HepG2 (cell line): Measurements from ENCODE around the gene EEFSEC. TPM values are rescaled to one million over a fixed set of nuclear protein-coding genes. Genes with fewer than 3 reads are reported as not detected.

ENCODE experiments used
- CBX2 ChIP-seq, 2 experiments: fragments of 200-600 bp in 1 of 2; sonication (generic); formaldehyde crosslinking in 1 of 2; IDR thresholded peaks; 2 replicates each; pipeline versions ENCODE4 v1.7.0 to v1.8.1; 2018 to 2022; ENCODE audit warnings: low read depth in 2 of 2, low read length in 1 of 2, mild to moderate bottlenecking in 1 of 2, missing genetic modification reagents in 1 of 2
- CBX5 ChIP-seq: sonication (generic); formaldehyde crosslinking; IDR thresholded peaks from 2 replicates; pipeline ENCODE4 v1.4.0; 2020; ENCODE audit warnings: missing genetic modification reagents, borderline replicate concordance
- E2F5 ChIP-seq: sonication (generic); formaldehyde crosslinking; conservative IDR thresholded peaks from 2 replicates; pipeline ENCODE4 v1.4.0; 2020; ENCODE audit warnings: missing genetic modification reagents
- ESRRA ChIP-seq: sonication (generic); formaldehyde crosslinking; IDR thresholded peaks from 2 replicates; pipeline ENCODE4 v1.5.1; 2020; ENCODE audit warnings: mild to moderate bottlenecking, low read depth, missing genetic modification reagents
- GTF2F1 ChIP-seq: fragments of 150-350 bp; IDR thresholded peaks from 2 replicates; pipeline ENCODE4 v1.6.1; 2014; ENCODE audit warnings: low read length
- IRX3 ChIP-seq: sonication (generic); formaldehyde crosslinking; IDR thresholded peaks from 2 replicates; pipeline ENCODE4 v1.8.1; 2023; ENCODE audit warnings: mild to moderate bottlenecking, low read depth, missing genetic modification reagents, borderline replicate concordance
- PCBP1 ChIP-seq: fragments of 200-400 bp; formaldehyde crosslinking; IDR thresholded peaks from 2 replicates; pipeline ENCODE4 v1.6.1; 2017; ENCODE audit warnings: mild to moderate bottlenecking, low read depth, low read length, borderline replicate concordance
- RFXAP ChIP-seq: sonication (generic); formaldehyde crosslinking; IDR thresholded peaks from 2 replicates; pipeline ENCODE4 v1.4.0; 2020; ENCODE audit warnings: missing genetic modification reagents, borderline replicate concordance
- SNAPC2 ChIP-seq: sonication (generic); formaldehyde crosslinking; IDR thresholded peaks from 2 replicates; pipeline ENCODE4 v1.8.1; 2022; ENCODE audit warnings: mild to moderate bottlenecking, missing genetic modification reagents
- TEAD3 ChIP-seq: optimal IDR thresholded peaks from 2 replicates; pipeline ENCODE3; 2016; ENCODE audit warnings: borderline replicate concordance
- XRCC5 ChIP-seq: fragments of 200-400 bp; formaldehyde crosslinking; optimal IDR thresholded peaks from 2 replicates; pipeline ENCODE3; 2017; ENCODE audit warnings: mild to moderate bottlenecking, low read length
- ZMYM3 ChIP-seq: sonication (generic); formaldehyde crosslinking; IDR thresholded peaks from 2 replicates; pipeline ENCODE4 v1.5.1; 2020; ENCODE audit warnings: mild to moderate bottlenecking, missing genetic modification reagents
- ZNF274 ChIP-seq: sonication (generic); formaldehyde crosslinking; IDR thresholded peaks from 2 replicates; pipeline ENCODE4 v1.5.1; 2020; ENCODE audit warnings: mild to moderate bottlenecking, missing genetic modification reagents
- ZNF280D ChIP-seq: sonication (generic); formaldehyde crosslinking; IDR thresholded peaks from 2 replicates; pipeline ENCODE4 v1.5.1; 2020; ENCODE audit warnings: mild to moderate bottlenecking, missing genetic modification reagents
- ZNF772 ChIP-seq: sonication (generic); formaldehyde crosslinking; IDR thresholded peaks from 2 replicates; pipeline ENCODE4 v1.5.0; 2020; ENCODE audit warnings: mild to moderate bottlenecking, missing genetic modification reagents
- polyA plus RNA-seq, 8 experiments: library from polyadenylated mRNA; depleted of rRNA in 3 of 8; stranded (reverse) in 7 of 8; unstranded in 1 of 8; fragments of >200 nt; fragmentation: Illumina TruSeq in 4 of 8; extraction: Trizol in 4 of 8; gene quantifications; 2 replicates each; pipeline versions ENCODE4 v1.2.1 to v1.2.3, GENCODE V29; 2011 to 2016; ENCODE audit warnings: low read depth in 4 of 8, missing spikeins in 1 of 8, mixed read lengths in 1 of 8; ENCODE audit not compliant: insufficient read depth in 1 of 8
- total RNA-seq, 5 experiments: library from RNA; depleted of rRNA; stranded (reverse); fragments of >200 nt; fragmentation: Illumina TruSeq; extraction: Trizol; gene quantifications; 2 replicates each; pipeline ENCODE4 v1.2.3, GENCODE V29; 2016; ENCODE audit warnings: low read depth in 1 of 5
- TF ChIP-seq, protein P1 (sequence below), 2 experiments: sonication (generic) in 1 of 2; formaldehyde crosslinking in 1 of 2; IDR thresholded peaks; 2 replicates each; pipeline versions ENCODE4 v1.4.0 to v1.6.1; 2016 to 2020; ENCODE audit warnings: borderline replicate concordance in 1 of 2, low read depth in 1 of 2, mild to moderate bottlenecking in 1 of 2, missing genetic modification reagents in 1 of 2

Gene EEFSEC
- total and polyA plus RNA-seq, 2 of the 13 experiments (the other 11 are each of a cell fraction or from before 2014, with no cell fraction given), result 6.4 to 24.2 TPM

DNA sequence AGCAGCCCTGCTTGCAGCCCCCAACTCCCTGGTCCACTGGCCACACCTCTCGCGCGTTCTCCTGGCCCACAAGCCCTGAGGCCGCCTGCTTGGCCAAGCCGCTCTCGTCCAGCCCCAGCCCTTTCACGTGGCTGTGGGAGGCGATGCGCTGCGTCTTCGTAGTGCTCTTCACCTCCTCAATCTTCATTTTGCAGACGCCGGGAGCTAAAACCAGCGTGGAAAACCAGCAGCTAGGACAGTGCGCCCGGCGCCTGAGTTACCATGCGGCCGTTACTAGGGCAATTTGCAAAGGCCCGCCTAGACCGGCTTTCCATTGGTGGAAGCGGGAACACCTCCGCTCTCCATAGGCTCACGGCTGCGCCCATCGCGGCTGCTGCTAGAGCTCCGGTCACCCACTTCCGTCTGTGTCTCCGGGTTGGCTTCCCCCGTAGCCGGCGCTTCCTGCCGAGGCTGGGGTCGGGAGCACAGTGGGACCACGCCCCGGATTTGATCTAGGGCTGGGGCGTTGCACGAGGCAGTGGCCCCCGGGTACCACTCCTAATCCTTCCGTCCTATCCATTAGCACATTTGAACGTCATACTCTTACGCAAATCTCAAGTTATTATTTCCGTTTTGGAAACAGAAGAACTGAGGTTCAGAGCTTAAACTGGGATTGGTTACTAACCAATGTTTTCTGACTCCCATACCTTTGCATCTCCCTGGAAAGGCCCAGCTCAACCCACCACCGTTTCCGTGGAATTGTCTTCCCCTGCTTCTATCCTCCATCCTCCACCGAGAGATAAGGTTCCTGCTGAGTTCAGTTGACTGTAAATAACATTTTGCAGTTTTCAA lies 29.5 kb upstream of the EEFSEC start, which contains the start of gene RUVBL1 (continued):
- TF ChIP-seq, protein P1, sequence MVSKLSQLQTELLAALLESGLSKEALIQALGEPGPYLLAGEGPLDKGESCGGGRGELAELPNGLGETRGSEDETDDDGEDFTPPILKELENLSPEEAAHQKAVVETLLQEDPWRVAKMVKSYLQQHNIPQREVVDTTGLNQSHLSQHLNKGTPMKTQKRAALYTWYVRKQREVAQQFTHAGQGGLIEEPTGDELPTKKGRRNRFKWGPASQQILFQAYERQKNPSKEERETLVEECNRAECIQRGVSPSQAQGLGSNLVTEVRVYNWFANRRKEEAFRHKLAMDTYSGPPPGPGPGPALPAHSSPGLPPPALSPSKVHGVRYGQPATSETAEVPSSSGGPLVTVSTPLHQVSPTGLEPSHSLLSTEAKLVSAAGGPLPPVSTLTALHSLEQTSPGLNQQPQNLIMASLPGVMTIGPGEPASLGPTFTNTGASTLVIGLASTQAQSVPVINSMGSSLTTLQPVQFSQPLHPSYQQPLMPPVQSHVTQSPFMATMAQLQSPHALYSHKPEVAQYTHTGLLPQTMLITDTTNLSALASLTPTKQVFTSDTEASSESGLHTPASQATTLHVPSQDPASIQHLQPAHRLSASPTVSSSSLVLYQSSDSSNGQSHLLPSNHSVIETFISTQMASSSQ (IDR thresholded peaks at IDR 0.05; ENCODE audit: low read depth), result 0 out of 2 replicates have a peak, but pooled peaks have one; percentile 32
- TF ChIP-seq, protein P1 (CRISPR knock-in tag; IDR thresholded peaks at IDR 0.05; ENCODE audit: borderline replicate concordance), result no peak; the same call in 1 of the 2 replicates
- TF ChIP-seq ZMYM3 (CRISPR knock-in tag), result peak; percentile 39; the same call in 1 of the 2 replicates
- peak; percentile 34; the same call in 1 of the 2 replicates for TF ChIP-seq E2F5
- peak; percentile 48; the same call in 1 of the 2 replicates for TF ChIP-seq ESRRA (CRISPR knock-in tag)
- TF ChIP-seq RFXAP (CRISPR knock-in tag), result peak; percentile 98
- TF ChIP-seq ZNF274 (CRISPR knock-in tag), result peak; percentile 75; the same call in 1 of the 2 replicates
- TF ChIP-seq XRCC5, result peak; percentile 86
- peak; percentile 76; the same call in 1 of the 2 replicates for TF ChIP-seq PCBP1
- 0 out of 2 replicates have a peak, but pooled peaks have one; percentile 5 for TF ChIP-seq ZNF772 (CRISPR knock-in tag)
- 0 out of 2 replicates have a peak, but pooled peaks have one; percentile 39 for TF ChIP-seq SNAPC2 (CRISPR knock-in tag)
- TF ChIP-seq CBX2 (IDR thresholded peaks at IDR 0.05; ENCODE audit: low read depth, low read length), result no peak
- TF ChIP-seq CBX2 (CRISPR knock-in tag; IDR thresholded peaks at IDR 0.05; ENCODE audit: low read depth), result no peak
- peak; percentile 86; the same call in 1 of the 2 replicates for TF ChIP-seq ZNF280D
- no peak; the same call in 1 of the 2 replicates for TF ChIP-seq IRX3 (CRISPR knock-in tag)
- peak; percentile 93; the same call in 1 of the 2 replicates for TF ChIP-seq CBX5 (CRISPR knock-in tag)
- TF ChIP-seq GTF2F1, result no peak
- peak; percentile 68 for TF ChIP-seq TEAD3
